ENCODE results near the gene PITX1.

PITX1 gene

DNA sequence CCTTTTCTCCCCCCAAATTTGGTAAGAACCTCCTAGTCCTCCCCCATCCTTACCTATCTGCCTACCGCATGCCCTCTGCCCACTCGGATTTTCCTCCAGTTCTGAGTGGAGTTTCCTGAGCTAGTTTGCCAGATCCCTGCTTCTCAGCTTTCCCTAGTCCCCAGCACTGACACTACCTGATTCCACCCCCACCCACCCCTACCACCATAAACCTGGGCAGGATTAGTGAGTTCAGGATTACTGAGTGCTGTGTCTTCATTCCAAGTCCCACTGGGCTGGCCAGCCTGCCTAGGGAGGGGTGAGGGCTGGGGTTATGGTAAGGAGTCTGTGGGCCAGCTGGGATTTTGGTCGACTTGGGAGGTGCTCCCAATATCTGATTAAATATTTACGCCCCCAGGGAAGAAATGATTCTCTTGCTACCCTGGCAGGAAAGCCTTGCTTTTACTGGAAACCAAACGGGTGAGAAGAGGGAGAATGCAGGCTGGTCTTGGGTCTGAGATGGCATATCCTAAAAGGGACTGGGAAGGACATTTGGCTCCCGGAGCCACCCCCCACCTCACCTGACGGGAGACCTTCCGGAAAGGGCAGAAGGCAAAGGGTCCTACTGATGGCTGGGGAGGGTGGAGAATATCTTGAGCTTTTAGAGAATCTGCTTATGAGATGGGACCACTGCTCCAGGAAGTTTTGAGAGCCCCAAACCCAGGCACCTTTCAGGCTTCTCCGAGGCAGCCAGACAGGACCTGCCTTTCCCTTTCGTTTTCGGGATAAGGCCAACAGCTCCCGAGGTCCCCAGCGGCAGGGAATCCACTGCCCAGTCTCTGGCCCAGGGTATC lies 3.7 kb downstream of the PITX1 start:
- no peak for DNase-seq (ENCODE audit: extremely low read depth in 1 of 2, low read depth in 1 of 2)

DNA sequence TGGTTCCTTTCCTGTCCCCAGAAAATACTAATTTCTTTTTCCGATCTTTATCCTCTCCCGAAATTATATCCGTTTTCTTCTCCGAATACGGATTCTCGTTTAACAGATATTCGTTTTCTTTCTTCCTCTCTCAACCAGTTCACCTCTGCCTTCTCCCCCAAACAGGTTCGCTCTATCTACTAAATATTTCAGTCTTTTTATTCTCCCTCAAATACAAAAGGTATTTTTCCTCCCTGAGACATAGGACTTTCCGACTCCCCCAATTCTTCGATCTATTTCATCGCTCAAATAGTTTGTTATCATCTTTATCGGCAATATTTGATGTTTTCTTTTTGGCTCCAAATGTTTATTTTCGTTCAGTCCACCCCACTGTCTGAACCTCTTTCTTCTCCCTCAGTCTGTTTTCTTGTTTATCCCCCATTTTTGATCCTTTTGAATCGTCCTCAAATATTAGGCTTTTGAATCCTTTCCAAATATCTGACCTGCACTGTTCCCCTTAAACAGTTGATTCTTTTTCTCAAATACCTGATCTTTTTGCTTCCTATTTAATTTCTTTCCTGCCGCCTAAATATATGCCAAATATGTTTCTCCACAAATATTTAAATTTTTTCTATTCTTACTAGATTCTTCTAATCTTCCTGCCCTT lies 4.4 kb downstream of the PITX1 start:
- DNase-seq (ENCODE audit: extremely low read depth in 1 of 2, low read depth in 1 of 2) = no peak

DNA sequence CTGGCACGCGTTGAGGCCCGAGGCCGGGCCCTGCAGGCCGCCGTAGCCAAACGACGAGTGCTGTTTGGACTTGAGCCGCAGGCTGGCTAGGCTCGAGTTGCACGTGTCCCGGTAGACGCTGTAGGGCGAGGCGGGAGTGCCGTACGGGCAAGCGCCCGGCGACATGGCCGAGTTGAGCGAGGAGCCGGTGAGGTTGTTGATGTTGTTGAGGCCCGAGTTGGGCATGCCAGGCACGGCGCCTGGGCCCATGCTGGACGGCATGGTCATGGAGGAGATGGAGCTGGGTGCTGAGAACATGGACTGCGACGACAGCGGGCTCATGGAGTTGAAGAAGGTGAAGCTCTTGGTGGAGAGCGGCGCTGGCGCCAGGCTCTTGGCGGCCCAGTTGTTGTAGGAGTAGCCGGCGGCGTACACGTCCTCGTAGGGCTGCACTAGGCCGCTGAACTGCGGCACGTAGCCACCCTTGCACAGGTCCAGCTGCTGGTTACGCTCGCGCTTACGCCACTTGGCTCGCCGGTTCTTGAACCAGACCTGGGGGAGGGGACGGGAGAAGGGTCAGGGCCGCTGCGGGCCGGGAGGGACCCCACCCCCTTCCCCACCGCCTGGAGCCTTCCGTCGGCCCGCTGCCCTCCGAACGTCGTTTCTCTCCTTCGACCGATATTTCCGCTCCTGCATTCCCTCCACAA lies 5.1 kb downstream of the PITX1 start:
- DNase-seq (ENCODE audit: extremely low read depth in 1 of 2, low read depth in 1 of 2) = no peak

DNA sequence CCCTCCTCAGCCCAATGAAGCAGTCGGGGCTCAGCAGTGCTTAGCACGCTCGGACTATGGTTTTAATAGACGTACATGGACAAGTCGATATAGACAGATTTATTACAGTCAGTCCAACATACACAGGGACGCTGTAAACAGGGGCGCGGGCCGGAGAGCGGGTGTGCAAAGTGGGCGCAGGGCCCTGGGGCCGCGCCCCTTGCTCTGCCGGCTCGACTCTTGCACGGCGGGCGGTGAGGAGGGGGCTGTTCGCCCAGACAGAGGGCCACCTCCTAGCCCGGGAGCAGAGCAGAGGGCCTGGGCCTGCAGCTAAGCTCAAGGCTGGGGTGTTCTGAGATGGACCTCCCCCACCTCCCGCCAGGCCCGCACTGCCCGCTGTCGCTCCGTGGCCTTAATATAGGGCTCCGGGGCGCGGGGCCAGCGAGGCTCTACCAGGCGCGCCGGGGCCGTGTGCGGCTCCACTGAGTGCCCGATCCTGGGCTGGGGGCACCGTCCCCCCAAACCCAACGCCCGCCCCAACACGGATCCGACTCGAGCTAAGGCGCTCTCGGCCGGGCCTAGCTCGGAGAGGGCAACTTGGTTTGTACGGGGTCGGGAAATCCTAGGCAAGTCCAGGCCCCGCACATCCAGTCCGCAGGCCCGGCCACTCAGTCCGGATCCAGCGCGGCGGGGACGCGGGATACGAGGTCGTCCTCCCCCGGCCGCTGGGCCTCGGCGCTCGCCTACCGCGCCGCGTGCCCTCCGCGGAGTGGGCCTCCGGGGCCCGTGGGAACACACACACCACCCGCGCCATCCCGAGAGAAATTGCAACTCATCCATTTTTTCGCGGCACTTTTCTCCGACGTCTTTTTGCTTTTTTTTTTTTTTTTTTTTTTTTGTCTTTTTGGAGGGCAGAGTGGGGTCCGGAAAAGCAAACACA lies 6.1 kb downstream of the PITX1 start:
- DNase-seq (ENCODE audit: extremely low read depth in 1 of 2, low read depth in 1 of 2) = no peak

DNA sequence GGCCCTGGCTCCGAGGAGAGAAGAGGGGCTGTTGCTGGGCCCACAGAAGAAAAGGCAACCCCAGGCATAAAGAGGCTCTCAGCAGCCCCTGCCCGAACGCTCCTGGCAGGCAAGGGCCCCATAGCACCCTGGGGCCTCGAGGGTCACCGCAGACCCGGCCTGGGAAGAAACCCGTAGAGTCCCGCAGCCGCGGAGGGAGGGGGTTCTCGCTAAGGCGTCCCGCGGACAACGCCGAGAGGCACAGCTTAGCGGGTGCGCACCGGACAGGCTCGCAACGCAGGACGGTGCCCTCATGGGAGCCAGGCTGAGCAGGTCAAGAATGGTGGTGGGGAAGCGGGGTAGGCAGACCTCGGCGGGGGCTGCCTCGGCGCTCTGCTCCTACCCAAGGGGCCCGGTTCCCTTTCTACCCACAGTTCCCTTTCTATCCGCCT lies 6.7 kb downstream of the PITX1 start:
- DNase-seq (ENCODE audit: extremely low read depth in 1 of 2, low read depth in 1 of 2) = no peak

DNA sequence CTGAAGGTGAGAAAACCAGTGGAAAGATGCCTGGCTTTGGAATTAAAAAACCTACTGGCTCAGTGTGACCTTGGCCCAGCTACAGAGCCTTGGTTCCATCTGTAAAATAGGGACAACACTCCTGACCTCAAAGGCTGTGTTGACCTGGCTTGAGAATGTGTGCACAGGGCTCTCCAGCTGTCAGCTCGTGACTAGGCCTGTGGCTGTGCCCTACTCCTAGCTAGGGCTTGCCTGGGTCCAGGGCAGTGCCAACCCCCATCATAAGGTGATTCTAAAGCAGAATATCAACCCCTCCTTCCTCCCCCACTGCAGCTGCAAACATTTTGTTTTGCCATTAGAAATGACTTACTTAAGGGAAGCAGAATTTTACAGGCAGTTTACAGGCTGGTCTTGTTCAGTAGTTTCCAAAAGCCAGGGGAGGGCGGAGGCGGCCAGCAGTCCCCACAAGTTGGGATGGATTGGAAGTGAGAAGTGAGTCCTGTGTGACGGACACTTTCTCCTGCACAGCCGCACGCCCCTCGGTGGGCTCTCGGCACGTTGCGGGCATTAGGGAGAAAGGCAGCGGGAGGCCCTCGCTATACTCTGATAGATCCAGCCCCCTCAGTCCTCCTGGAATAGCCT lies 7.3 kb downstream of the PITX1 start:
- DNase-seq (ENCODE audit: extremely low read depth in 1 of 2, low read depth in 1 of 2) = no peak

DNA sequence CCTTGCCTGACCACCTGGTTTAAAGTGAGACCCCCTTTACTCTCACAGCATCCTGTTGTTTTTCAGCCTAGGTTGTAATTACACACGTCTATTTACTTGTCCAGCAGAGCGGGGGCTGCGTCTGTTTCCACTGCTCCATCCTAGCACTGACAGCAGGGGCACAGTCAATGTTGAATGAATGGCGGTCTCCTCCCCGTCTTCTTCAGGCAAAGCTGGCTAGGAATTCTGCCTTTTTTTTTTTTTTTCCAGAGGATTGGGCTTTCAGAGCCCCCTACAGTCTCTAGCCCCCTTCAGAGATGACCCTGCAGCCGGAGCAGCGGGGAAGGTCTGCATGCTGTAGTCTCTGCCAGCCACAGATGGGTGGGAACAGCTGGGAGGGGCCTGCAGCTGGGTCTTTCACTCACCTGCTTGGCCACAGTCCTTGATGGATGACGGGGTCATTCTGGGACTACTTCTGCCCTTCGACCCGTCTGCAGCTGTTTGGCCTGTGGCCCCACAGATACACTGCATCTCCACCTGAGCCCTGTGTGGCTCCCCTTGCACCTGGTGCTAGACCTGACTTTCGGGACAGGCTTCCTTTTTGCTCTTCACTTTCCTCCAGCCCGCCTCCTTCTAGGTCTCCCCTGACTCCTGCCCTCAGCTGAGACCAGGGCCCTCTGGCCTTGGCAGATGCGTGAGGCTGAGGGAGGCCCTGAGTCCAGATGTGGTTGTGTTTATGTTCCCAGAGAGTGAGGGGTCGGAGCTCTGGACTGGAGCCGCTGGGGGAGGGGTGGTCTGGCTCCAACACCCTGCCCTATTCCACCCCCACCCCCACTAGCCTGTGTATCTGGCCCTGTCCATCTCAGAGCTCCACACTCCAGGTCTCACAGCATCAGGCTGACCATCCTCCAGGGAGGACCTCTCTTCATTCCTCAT lies 8.0 kb downstream of the PITX1 start:
- DNase-seq (ENCODE audit: extremely low read depth in 1 of 2, low read depth in 1 of 2) = no peak

DNA sequence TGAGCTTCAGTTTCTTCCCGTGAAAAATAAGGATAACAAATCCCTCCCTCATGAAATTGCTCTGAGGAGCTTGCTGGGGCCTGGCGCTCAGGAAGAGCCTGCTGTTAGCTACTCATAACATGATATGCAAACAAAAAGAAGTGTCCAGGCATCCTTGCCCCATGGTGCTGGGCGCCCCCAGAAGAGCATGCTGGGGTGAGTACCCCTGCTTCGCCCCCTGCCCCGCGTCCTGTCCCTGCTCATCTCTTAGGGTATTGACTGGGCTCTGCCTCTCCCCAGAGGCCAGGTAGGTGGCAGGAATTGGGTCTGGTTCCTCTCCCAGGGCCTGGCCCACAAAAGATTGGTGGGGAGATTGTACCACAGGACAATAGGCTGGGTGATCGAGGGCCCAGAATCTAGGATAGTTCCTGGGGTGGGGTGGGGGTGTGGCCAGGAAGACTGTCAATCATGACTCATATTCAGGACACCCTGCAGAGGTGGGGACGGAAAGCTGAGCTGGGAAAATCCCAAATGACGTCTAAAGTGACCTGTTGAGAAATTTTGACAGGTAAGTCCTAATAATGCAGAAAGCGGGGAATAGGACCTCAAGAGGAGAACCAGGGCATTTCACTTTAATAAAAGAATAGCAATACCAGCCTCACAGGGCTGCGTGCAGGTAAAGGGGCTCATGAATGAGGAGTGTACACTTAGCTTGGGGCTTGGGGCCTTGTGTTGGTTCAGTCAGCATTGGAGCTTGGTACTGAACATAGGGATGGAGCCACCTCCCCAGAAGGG lies 8.9 kb downstream of the PITX1 start:
- no peak for DNase-seq (ENCODE audit: extremely low read depth in 1 of 2, low read depth in 1 of 2)

DNA sequence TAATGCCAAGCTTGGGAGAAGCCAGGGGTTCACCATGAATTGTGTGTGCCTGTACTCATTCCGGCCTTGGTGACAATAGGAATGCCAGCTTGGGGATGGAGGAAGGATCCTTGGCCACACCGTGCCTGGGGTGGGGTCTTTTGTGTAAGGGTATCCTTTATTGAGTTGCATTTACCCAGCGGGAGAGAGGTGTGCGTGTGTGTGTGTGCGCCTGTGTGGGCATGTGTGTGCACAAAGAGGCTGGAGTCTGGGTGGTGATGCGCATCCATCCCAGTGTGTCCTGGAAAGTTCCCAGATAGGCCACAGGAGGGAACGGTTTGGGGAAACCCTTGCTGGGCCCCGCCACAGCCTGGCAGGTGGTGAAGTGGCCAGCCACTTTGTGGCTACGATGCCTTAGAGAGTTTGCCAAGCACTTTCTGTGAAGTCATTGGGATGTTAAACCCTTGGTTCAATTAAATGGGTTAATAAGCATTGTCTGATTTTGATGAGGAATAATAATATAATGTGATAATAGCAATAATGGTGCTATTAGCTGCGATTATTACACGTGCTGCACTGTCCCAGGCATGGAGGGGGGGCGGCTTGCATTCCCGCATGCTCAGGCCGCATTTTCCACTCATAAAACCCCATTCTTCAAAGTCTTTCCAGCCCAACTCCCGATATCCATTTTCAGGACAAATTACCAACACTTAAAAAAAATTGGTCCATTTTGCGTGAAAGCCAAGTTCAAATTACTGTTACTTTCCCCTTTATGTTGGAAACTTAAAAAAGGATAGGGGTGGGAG lies 13.7 kb downstream of the PITX1 start:
- DNase-seq (ENCODE audit: extremely low read depth in 1 of 2, low read depth in 1 of 2) = no peak

DNA sequence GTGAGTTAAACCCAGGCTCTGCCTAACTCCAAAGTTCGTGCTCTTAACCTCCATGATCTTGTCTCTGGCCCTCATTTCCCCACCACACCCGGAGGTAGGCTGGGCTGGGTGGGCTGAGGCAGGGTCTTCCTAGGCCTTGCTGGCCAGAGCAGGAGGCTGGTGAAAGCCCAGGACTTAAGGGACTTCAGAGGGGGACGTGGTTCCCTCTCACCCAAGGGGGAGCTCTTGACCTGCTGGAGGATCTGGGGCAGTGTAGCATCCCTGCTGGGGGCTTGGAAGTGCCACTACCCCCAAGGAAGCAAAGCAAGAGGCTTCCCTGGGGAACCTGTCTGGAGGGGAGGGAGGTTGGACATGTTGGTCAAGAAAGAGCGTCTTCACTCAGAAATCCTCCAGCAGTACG lies 14.7 kb downstream of the PITX1 start:
- DNase-seq (ENCODE audit: extremely low read depth in 1 of 2, low read depth in 1 of 2) = no peak

DNA sequence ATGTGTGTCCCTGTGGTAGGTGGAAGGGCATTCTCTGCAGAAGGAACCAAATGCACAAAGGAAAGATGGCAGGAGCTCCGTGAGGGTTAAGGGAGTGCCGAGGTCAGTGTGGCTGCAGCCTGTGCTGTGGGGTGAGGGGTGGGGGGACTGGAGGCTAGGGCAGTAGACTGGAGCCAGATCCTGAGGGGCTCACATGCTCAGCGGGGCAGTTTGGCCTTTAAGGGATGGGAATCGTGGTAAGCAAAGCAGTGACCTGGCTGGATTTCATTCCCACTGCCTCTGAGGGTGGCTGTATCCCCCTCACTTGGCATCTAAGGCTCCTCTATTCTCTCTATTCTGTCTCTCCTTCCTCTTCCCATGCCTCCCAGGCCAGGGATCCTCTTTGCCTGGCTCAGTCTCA lies 15.6 kb downstream of the PITX1 start:
- DNase-seq (ENCODE audit: extremely low read depth in 1 of 2, low read depth in 1 of 2) = no peak

DNA sequence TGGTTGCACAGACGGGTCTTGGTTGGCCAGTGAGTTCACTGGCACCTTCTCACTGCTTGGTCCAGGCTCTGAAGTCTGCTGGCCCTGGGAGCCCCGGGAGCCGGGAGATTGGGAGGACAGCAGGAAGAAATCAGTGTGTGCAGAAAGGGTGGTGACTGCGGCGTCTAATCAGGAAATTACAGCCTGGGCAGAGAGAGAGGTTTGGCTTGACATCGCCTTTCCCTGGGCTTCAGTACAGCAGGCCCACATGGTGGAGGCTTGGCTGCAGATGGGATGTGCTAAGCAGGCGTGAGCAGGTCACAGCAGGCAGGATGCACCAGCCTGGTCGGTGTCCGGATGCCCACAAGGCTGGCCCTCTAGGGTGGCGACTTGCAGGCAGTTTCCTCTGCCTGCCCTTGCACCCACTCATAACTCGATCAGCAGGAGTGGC lies 17.2 kb downstream of the PITX1 start:
- no peak for DNase-seq (ENCODE audit: extremely low read depth in 1 of 2, low read depth in 1 of 2)

DNA sequence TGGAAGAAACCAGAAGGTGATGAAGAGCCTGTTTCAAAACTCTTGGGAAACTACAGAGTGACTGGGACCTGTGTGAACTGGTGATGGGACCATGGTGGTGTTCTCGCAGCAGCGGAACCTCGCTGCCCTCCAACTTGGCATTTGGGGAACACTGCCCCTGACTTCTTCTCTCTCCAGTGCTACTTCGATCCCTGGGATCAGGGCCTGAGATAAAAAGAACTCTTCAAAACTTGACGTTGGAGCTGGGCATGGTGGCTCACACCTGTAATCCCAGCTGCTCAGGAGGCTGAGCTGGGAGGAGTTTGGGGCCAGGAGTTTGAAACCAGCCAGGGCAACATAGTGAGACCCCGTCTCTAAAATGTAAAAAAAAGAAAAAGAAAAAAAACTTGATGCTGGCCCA lies 18.1 kb downstream of the PITX1 start:
- no peak for DNase-seq (ENCODE audit: extremely low read depth in 1 of 2, low read depth in 1 of 2)

DNA sequence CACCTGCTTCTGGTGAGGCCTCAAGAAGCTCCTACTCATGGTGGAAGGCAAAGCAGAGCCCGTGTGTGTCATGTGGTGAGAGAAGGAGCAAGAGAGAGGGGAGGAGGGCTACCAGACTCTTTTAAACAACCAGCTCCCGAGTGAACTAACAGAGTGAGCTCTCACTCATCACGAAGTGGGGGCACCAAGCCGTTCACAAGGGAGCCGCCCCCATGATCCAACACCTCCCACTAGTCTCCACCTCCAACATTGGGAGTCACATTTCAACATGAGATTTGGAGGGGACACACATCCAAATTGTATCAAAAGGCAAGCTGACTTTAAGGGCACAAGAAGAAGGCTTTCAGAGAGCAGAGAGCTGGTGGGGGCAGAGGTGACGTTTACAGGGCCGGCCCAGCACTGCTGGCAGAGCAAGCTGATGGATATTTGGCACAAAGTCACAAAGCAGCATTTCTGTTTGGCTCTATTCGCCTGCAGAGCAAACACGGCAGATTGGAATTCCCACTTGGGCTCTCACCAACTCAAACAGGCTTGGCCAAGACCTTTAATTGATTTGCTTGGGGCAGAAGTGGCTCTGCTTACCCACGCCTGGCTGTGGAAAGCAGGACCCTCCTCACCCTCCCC lies 20.0 kb downstream of the PITX1 start:
- DNase-seq (ENCODE audit: extremely low read depth in 1 of 2, low read depth in 1 of 2) = no peak

DNA sequence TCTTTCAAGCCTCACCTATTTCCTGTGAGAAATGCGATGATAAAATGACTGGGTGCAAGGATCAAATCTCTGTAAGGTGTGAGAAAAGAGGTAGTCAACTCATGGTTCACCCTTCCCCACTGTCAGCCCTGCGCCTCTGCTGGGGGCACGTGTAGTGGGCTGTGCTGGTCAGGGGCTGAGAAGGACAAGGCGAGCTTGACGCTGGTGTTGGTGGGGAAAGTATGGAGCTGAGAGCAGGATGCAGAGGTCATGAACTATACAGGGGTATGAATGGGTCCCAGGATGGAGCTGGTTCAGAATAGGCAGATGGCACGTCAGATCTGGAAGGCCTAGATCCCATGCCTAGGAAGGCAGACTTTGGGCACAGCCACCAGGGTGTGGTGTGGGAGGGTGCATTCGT lies 20.6 kb downstream of the PITX1 start:
- DNase-seq (ENCODE audit: extremely low read depth in 1 of 2, low read depth in 1 of 2) = no peak

DNA sequence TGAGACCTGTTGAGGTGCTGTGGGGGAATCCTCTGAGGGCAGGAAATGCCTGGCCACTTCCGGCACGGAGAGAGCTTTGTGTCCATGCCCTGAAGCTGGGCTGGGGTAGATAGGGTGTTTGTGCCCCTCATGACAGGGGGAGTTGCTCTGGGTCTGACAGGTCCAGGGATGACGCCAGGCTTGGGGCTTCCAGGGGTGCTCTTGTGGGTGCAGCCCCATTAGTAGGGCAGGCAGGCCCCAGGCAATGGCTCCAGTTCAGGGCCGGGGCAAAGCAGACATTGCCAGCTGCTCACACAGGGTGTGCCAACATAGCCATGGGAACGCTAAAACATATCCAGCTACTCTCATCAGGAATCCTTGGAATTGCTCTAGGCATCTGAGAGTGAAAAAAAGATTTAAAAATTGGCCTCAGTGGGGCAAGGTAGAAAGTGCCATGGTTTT lies 21.1 kb downstream of the PITX1 start:
- DNase-seq (ENCODE audit: extremely low read depth in 1 of 2, low read depth in 1 of 2) = no peak

DNA sequence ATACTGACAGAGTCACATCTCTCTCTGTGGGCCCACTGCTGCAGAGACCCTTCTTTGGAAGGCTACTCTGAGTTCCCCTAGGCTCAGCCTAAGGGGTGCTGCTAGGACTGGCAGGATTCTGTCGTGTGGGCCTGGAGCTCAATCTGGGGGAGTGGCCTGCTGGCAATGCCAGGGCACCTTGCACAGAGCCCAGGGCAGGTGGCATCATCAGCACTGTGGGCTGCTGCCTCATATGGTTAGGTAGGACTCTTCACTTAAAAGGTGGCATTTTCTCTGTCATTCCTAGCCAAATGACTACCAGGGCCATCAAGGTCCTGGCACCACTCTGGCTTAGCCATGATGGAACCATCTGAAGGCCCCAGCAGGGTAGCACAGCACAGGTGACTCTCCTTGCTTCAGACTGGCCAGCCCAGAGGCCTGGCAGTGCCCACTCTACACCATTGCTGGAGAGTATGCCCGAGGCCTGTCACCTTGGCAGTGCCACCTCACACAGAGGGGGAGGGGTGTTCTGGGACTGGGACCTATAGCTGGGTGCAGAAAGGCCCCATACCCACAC lies 21.9 kb downstream of the PITX1 start:
- DNase-seq (ENCODE audit: extremely low read depth in 1 of 2, low read depth in 1 of 2) = no peak

Data from activated CD8-positive, alpha-beta memory T cell treated with anti-CD3 and anti-CD28 coated beads for 1 hour (primary cell).